HepG2 (cell line): Measurements from ENCODE around the gene HHIPL1. TPM values are rescaled to one million over a fixed set of nuclear protein-coding genes. Genes with fewer than 3 reads are reported as not detected.

Source experiments
- ATAC-seq: fragments of 200-7000 bp; cut with Tn5 transposase; 3 replicates; pipeline ENCODE4 v1.9.1; 2020; ENCODE audit warnings: mild to moderate bottlenecking, moderate library complexity
- BruUV-seq: library from RNA; stranded (reverse); fragments of 400-500 nt; replicated peaks from 2 replicates; lab custom pipeline; 2021; lab: Mats Ljungman, UMichigan
- CTCF ChIA-PET: fragments of 300-600 bp; formaldehyde crosslinking; extraction: SDS; loops from one replicate; lab custom pipeline; 2021; ENCODE audit warnings: low total read pairs, inconsistent platforms, low intra/inter-chr PET ratio; lab: Yijun Ruan, JAX
- POLR2A ChIA-PET: fragments of 350-600 bp; sonication (Branson Sonifier 250); formaldehyde crosslinking; loops from one replicate; lab custom pipeline; 2020; ENCODE audit warnings: antibody characterized with exemption, inconsistent platforms; lab: Yijun Ruan, JAX
- DNase-seq: peaks from one replicate; pipeline ENCODE4 v3.0.0-alpha.2; 2015; ENCODE audit warnings: low spot score
- FAIRE-seq: peaks from 3 replicates; lab custom pipeline; 2011; peaks lifted over from hg19 to GRCh38; lab: Jason Lieb, UNC
- H2AFZ ChIP-seq: one replicate; pipeline ENCODE4 v1.6.1; 2011; ENCODE audit warnings: low read length, inconsistent platforms
- H3K27ac ChIP-seq: fragments of 300-600 bp; 3 replicates; pipeline ENCODE4 v1.8.0; 2011; ENCODE audit warnings: mixed run types, mild to moderate bottlenecking, mixed read lengths, low read length, inconsistent platforms; ENCODE audit not compliant: insufficient read depth; ENCODE audit errors: extremely low read length
- H3K27me3 ChIP-seq, 2 experiments: fragments of 200-600 bp in 1 of 2; 2 replicates in 1 of 2; 3 replicates in 1 of 2; pipeline versions ENCODE4 v1.6.0 to v1.8.0; 2011; ENCODE audit warnings: low read length in 2 of 2, mild to moderate bottlenecking in 2 of 2, moderate library complexity in 2 of 2, inconsistent platforms in 1 of 2; ENCODE audit not compliant: insufficient read depth in 2 of 2, control insufficient read depth in 1 of 2
- H3K36me3 ChIP-seq, 2 experiments: fragments of 200-600 bp in 1 of 2; replicated peaks in 1 of 2; 2 replicates in 1 of 2; 3 replicates in 1 of 2; pipeline versions ENCODE4 v1.5.1 to v1.8.0; 2011; ENCODE audit warnings: low read length in 2 of 2, inconsistent platforms in 1 of 2; ENCODE audit not compliant: insufficient read depth in 2 of 2, control insufficient read depth in 1 of 2
- H3K4me1 ChIP-seq: 2 replicates; pipeline ENCODE4 v1.5.1; 2012; ENCODE audit warnings: low read length, inconsistent platforms; ENCODE audit not compliant: insufficient read depth
- H3K4me2 ChIP-seq: 2 replicates; pipeline ENCODE4 v1.6.0; 2011; ENCODE audit warnings: low read depth, low read length, inconsistent platforms
- H3K4me3 ChIP-seq, 3 experiments: fragments of 200-600 bp in 1 of 3; sonication (generic), shearing (Covaris generic) in 1 of 3; replicated peaks in 1 of 3; 2 replicates each; pipeline ENCODE4 v1.5.1; 2011 to 2016; ENCODE audit warnings: low read length in 3 of 3, inconsistent platforms in 2 of 3, low read depth in 2 of 3, mild to moderate bottlenecking in 2 of 3, control low read depth in 1 of 3, mixed read lengths in 1 of 3; ENCODE audit not compliant: insufficient read depth in 1 of 3
- H3K79me2 ChIP-seq: one replicate; pipeline ENCODE4 v1.6.1; 2011; ENCODE audit warnings: low read length, inconsistent platforms; ENCODE audit not compliant: insufficient read depth
- H3K9ac ChIP-seq: 2 replicates; pipeline ENCODE4 v1.6.0; 2011; ENCODE audit warnings: mild to moderate bottlenecking, low read depth, low read length, inconsistent platforms; ENCODE audit not compliant: insufficient read depth
- H3K9me3 ChIP-seq: 2 replicates; pipeline ENCODE4 v1.5.1; 2012; ENCODE audit warnings: mild to moderate bottlenecking, low read length
- H4K20me1 ChIP-seq: 2 replicates; pipeline ENCODE4 v1.6.0; 2011; ENCODE audit warnings: inconsistent platforms, mild to moderate bottlenecking, low read length, moderate library complexity; ENCODE audit not compliant: insufficient read depth
- ATM ChIP-seq: fragments of 450-650 bp; IDR thresholded peaks from 2 replicates; pipeline ENCODE4 v1.7.1; 2017; ENCODE audit warnings: mild to moderate bottlenecking, borderline replicate concordance
- BCL6 ChIP-seq: IDR thresholded peaks from 2 replicates; pipeline ENCODE4 v1.6.1; 2016; ENCODE audit warnings: missing genetic modification reagents, missing compliant biosample characterization
- CTCF ChIP-seq: sonication (generic); formaldehyde crosslinking; IDR thresholded peaks from 2 replicates; pipeline ENCODE4 v1.5.0; 2020; ENCODE audit warnings: mild to moderate bottlenecking, missing genetic modification reagents, moderate library complexity
- LCORL ChIP-seq, 2 experiments: fragments of 450-650 bp in 1 of 2; sonication (generic) in 1 of 2; formaldehyde crosslinking in 1 of 2; IDR thresholded peaks; 2 replicates each; pipeline versions ENCODE4 v1.5.0 to v1.6.1; 2017 to 2020; ENCODE audit warnings: antibody characterized with exemption in 1 of 2, missing genetic modification reagents in 1 of 2
- NR2F6 ChIP-seq, 2 experiments: IDR thresholded peaks; 2 replicates each; pipeline ENCODE4 v1.6.1; 2016; ENCODE audit warnings: antibody characterized with exemption in 1 of 2, mild to moderate bottlenecking in 1 of 2
- PATZ1 ChIP-seq: sonication (generic); formaldehyde crosslinking; IDR thresholded peaks from 2 replicates; pipeline ENCODE4 v1.4.0; 2020; ENCODE audit warnings: missing genetic modification reagents
- PAXIP1 ChIP-seq: sonication (generic); formaldehyde crosslinking; conservative IDR thresholded peaks from 2 replicates; pipeline ENCODE4 v1.4.0; 2020; ENCODE audit warnings: mild to moderate bottlenecking, missing genetic modification reagents, moderate library complexity
- RELA ChIP-seq: sonication (generic); formaldehyde crosslinking; IDR thresholded peaks from 2 replicates; pipeline ENCODE4 v1.4.0; 2020; ENCODE audit warnings: missing genetic modification reagents
- TBX2 ChIP-seq: sonication (generic); formaldehyde crosslinking; IDR thresholded peaks from 2 replicates; pipeline ENCODE4 v1.5.0; 2020; ENCODE audit warnings: missing genetic modification reagents, mild to moderate bottlenecking, borderline replicate concordance
- ZBTB7B ChIP-seq: sonication (generic); formaldehyde crosslinking; IDR thresholded peaks from 2 replicates; pipeline ENCODE4 v1.4.0; 2020; ENCODE audit warnings: missing genetic modification reagents
- ZNF264 ChIP-seq: sonication (generic); formaldehyde crosslinking; IDR thresholded peaks from 2 replicates; pipeline ENCODE4 v1.4.0; 2020; ENCODE audit warnings: missing genetic modification reagents
- ZNF362 ChIP-seq: sonication (generic); formaldehyde crosslinking; IDR thresholded peaks from 2 replicates; pipeline ENCODE4 v1.4.0; 2020; ENCODE audit warnings: missing genetic modification reagents, mild to moderate bottlenecking, borderline replicate concordance
- ZNF891 ChIP-seq: sonication (generic); formaldehyde crosslinking; IDR thresholded peaks from 2 replicates; pipeline ENCODE4 v1.5.0; 2020; ENCODE audit warnings: mild to moderate bottlenecking, missing genetic modification reagents
- ZSCAN29 ChIP-seq: sonication (generic); formaldehyde crosslinking; conservative IDR thresholded peaks from 2 replicates; pipeline ENCODE4 v1.4.0; 2020; ENCODE audit warnings: mild to moderate bottlenecking, missing genetic modification reagents
- WGBS: methylation state at CpG from one replicate; pipeline ENCODE4 v1.1.6; 2017; ENCODE audit warnings: low lambda C conversion rate; 5-methylcytosine and 5-hydroxymethylcytosine counted together
- in situ Hi-C: cut with HindIII; loops from 2 replicates; pipeline ENCODE4 v1.10.0; 2017; ENCODE audit warnings: low pct_unique_long_range_greater_than_20kb; ENCODE audit not compliant: extremely low pct_ligation_motif_present
- intact Hi-C: fragments of 100-400 bp; cut with micrococcal nuclease; formaldehyde crosslinking; loops from one replicate; pipeline ENCODE4 v1.10.0; 2022; ENCODE audit not compliant: unreplicated experiment
- polyA plus RNA-seq, 8 experiments: library from polyadenylated mRNA; depleted of rRNA in 3 of 8; stranded (reverse) in 7 of 8; unstranded in 1 of 8; fragments of >200 nt; fragmentation: Illumina TruSeq in 4 of 8; extraction: Trizol in 4 of 8; gene quantifications; 2 replicates each; pipeline versions ENCODE4 v1.2.1 to v1.2.3, GENCODE V29; 2011 to 2016; ENCODE audit warnings: low read depth in 4 of 8, missing spikeins in 1 of 8, mixed read lengths in 1 of 8; ENCODE audit not compliant: insufficient read depth in 1 of 8
- total RNA-seq, 5 experiments: library from RNA; depleted of rRNA; stranded (reverse); fragments of >200 nt; fragmentation: Illumina TruSeq; extraction: Trizol; gene quantifications; 2 replicates each; pipeline ENCODE4 v1.2.3, GENCODE V29; 2016; ENCODE audit warnings: low read depth in 1 of 5

Gene HHIPL1
- total and polyA plus RNA-seq, 2 of the 13 experiments (the other 11 are each of a cell fraction or from before 2014, with no cell fraction given) = not detected

- Histone ChIP-seq H3K36me3 (no peaks in the 10 kb centered on the region), H3K27ac (peak overlapping the region; percentile 0), H2AFZ (no peak overlapping the region), H3K9me3 (no peaks in the 10 kb centered on the region), H3K9ac (no peak overlapping the region), H4K20me1 (no peaks in the 10 kb centered on the region), H3K4me1 (peaks cover 37% of the 10 kb centered on the region), H3K4me3 (no peak overlapping the region; a peak in 1 of 6 replicates), H3K27me3 (peaks cover 6 to 24% of the 10 kb centered on the region in 2 experiments; a peak in 3 of 5 replicates), H3K4me2 (peak overlapping the region; percentile 37), H3K79me2 (no peaks in the 10 kb centered on the region)
- BruUV-seq = no TSS peak
- WGBS = 8% methylated on average over 8 of the region's 8 CpGs
- FAIRE-seq = peak; percentile 56
- peak; percentile 32 for DNase-seq
- ATAC-seq = peak; percentile 70
- intact Hi-C loops (no loop called here), in situ Hi-C loops (no loop called here)
- POLR2A ChIA-PET = no interaction called here
- CTCF ChIA-PET = no interaction called here
- TF ChIP-seq BCL6 (CRISPR knock-in tag) (0 out of 2 replicates have a peak, but pooled peaks have one; percentile 13), PAXIP1 (CRISPR knock-in tag) (0 out of 2 replicates have a peak, but pooled peaks have one; percentile 20), LCORL (IDR thresholded peaks at IDR 0.05) (no peak), LCORL (CRISPR knock-in tag; IDR thresholded peaks at IDR 0.05) (0 out of 2 replicates have a peak, but pooled peaks have one; percentile 29), ZNF891 (CRISPR knock-in tag) (0 out of 2 replicates have a peak, but pooled peaks have one; percentile 18), PATZ1 (peak; percentile 8; the same call in 1 of the 2 replicates), ZNF362 (CRISPR knock-in tag) (peak; percentile 63; the same call in 1 of the 2 replicates), ZNF264 (CRISPR knock-in tag) (no peak), ZBTB7B (0 out of 2 replicates have a peak, but pooled peaks have one; percentile 30), NR2F6 (IDR thresholded peaks at IDR 0.05) (peak; percentile 7; the same call in 1 of the 2 replicates), NR2F6 (CRISPR knock-in tag; IDR thresholded peaks at IDR 0.05) (no peak), ATM (no peak), ZSCAN29 (CRISPR knock-in tag) (no peak), TBX2 (peak; percentile 32; the same call in 1 of the 2 replicates), RELA (CRISPR knock-in tag) (no peak), CTCF (CRISPR knock-in tag) (peak; percentile 33)
These were observed 19.4 kb downstream of the HHIPL1 start for GRCh38 chr14:99664058-99664936.
